Stimulated activated CD8-positive, alpha-beta memory T cell treated with anti-CD3 and anti-CD28 coated beads, Interleukin-15, amount 100 ng/mL, for 1 hour (primary cell): ENCODE data around the gene USP49.
"Not testable (repeated sequence)": the region's sequence is repeated elsewhere in the genome, so short reads cannot be mapped to it uniquely, and the experiment has no call there.

Experiments
- DNase-seq: peaks from one replicate; pipeline ENCODE4 v3.0.0-alpha.2; 2020; ENCODE audit warnings: low read depth

The USP49 gene

GRCh38 chr6:41811946-41812345 lies 83.2 kb downstream of the USP49 start:
- not testable (repeated sequence) for DNase-seq

DNA sequence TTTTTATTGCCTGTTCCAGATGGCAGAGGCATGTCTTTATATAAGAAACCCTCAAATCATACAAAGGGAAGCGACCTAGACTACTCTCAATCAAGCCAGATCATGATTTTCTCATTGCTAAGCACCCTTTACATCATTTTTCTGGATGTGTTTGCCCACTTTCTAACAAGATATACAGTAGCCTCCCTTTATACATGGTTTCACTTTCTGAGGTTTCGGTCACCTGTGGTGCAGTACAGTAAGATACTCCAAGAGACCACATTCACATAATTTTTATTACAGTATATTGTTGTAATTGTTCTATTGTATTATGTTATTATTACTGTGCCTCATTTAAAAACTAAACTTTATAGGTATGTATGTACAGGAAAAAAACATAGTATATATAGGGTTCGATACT lies 84.1 kb downstream of the USP49 start:
- no peak for DNase-seq

DNA sequence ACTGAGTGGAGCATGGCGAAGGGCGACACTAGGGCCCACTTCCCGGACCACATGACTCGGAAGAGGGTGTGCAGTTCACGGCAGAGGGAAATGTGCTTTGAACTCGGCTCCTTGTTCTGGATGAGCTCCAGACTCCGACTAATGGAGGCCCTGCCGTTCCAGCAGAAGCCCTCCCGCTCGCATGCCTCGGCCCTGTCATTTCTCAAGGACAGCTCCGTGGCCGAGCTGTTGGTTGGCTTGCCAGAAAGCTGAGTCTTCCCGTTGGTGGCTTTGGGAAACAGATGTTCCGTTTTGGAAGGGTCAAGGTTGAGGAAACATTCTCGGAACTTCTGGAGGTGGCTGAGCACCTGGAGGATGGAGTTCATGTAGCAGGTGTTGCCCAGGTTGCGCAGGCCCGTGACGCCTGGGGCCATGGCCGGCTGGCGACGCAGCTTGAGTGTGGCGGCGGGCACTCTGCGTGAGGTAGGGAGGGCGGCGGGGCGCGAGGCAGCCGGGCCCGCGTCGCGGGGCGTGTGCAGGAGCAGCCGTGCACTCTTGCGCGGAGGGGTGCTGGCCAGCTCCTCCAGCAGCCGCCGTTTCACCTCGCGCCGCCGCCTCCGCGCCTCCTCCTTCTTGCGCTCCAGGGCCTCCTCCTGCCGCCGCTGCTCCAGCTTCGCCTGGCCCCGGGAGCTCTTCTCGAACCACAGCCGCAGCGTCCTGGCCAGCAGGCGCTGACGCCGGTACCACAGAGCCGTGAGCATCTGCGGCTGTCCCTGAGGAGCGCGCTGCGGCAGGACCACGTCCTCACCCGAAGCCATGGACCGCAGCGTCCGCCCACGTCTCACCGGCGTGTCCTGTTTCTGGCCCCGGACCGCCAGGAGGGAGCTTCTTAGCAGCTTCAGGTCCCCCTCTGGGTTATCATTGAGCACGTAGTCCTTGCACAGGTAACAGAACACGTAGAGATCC lies 89.1 kb downstream of the USP49 start:
- DNase-seq: no peak

DNA sequence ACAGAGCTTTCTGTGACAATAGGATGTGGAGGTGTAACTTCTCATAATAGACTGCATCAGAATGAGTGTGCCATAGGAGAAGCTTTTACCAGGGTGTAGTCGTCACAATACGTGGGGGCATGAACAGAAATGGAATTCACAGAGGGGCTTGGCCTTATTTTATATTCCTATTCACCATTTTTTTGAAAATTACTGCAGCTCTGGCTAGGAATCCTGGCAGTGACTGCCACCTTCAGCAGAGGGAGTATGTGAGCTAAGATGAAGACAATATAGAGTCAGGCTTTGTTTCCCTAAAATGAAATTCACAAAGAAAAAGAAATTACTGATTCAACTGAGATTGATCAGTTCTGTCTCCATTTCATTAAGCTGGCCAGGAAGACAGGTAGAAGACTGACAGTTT lies 93.8 kb downstream of the USP49 start:
- DNase-seq: no peak

GRCh38 chr6:41799559-41799911 lies 95.6 kb downstream of the USP49 start:
- no peak for DNase-seq

DNA sequence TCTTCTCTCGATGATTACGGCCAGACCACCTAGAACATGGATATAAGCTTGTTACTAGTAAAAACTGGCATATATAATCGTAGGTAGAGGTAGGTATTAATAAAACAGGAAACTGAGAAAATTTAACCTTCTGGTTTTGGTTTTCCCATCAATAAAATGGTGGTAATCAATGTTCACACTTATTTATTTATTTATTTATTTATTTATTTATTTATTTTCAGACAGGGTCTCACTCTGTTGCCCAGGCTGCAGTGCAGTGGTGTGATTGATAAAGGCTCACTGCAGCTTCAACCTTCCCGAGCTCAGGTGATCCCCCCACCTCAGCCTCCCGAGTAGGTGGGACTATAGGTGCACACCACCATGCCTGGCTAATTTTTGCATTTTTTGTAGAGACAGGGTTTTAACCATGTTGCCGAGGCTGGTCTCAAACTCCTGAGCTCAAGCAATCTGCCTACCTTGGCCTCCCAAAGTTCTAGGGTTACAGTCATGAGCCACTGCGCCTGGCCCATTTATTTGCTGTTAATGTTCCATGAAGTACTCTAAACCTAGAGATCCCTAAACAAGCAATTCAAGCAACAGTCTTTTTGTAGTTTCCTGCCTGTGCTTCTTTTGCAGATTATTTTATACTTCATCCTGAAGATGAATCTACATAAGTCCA lies 96.1 kb downstream of the USP49 start:
- DNase-seq: no peak

GRCh38 chr6:41796474-41796873 lies 98.7 kb downstream of the USP49 start:
- DNase-seq: no peak

GRCh38 chr6:41791984-41792383 lies 103.2 kb downstream of the USP49 start:
- DNase-seq: no peak

GRCh38 chr6:41791305-41791704 lies 103.9 kb downstream of the USP49 start:
- DNase-seq: no peak

- no peak for DNase-seq
These were observed 105.1 kb downstream of the USP49 start for GRCh38 chr6:41790045-41790444.

DNA sequence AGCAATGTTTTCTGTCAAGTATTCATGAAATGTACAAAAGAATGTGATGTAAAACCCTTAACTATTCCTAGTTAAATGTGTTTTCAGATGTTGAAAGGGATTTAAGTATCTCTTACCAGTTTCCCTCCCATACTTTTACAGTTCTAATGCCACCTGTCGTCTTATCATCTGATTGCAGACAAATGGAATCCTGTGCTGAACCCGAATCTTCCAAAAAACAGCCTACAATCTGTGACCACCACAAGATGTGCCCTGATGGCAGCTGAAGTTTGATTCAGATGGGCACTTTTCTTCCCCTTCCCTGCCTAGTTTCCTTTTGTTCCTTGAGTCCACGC lies 105.8 kb downstream of the USP49 start:
- no peak for DNase-seq

DNA sequence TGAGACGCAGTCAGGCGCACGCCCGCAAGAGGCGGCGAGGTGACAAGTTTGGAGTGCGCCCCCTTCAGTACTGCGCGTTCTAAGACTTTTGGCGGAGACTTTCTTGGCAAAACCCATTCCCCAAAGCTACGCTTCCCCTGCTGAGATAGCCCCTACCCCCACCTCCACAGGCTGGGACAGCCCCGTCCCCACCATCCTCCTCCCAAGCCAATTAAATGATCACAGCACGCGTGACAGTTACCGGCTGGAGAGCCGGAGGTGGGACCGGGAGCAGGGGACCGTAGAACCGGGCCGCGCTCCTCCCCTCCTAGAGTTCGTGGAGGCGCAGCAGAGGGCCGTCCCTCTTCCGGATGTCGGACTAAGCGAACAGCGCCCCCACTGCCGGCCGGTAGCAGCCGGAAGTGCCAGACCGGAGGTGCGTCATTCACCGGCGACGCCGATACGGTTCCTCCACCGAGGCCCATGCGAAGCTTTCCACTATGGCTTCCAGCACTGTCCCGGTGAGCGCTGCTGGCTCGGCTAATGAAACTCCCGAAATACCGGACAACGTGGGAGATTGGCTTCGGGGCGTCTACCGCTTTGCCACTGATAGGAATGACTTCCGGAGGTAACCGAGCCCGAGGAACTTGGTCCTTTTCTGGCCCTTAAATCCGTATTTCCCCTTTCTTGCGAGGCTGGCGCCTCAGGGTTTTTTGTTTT lies 107.8 kb downstream of the USP49 start, which contains the start of gene TOMM6:
Gene TOMM6 (plus strand): TSS at position 476 of the 699 bp plus-strand sequence. CDS start 4 bp downstream, at position 480.
- DNase-seq: peak; percentile 93

GRCh38 chr6:41786451-41787218 lies 108.5 kb downstream of the USP49 start:
- peak; percentile 69 for DNase-seq

DNA sequence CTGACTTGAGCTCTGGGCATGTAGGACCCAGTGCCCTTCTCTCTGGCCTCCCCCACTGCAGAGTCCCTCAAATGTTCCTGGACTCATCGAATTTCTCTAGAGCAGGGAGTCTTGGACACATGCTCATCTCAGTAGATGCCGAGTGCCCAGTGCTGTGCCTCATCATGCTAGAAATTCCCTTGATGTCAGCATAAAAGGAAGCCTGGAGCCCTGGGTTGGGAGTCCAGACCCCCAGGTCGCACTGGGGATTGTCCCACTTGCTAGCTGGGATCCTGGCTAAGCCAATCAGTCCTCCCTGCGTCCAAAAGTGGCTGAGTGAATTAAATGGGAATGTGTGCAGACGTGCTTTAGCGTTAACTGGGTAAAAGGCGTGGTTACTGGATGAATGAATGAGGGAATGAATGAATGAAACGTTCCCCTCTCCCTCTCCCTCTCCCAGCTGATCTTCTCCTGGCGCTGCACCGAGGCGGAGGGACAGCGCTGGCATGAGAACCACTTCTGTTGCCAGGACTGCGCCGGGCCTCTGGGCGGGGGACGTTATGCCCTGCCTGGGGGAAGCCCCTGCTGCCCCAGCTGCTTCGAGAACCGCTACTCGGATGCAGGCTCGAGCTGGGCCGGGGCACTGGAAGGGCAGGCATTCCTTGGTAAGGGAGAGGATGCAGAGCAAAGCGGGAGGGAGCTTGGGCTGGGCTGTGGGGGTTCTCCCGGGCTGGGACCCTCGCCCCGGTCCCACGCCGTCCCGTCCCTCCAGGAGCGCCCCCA lies 109.3 kb downstream of the USP49 start:
- DNase-seq: no peak

- DNase-seq: no peak
These were observed 109.9 kb downstream of the USP49 start for GRCh38 chr6:41785254-41785653.

GRCh38 chr6:41784581-41785171 lies 110.5 kb downstream of the USP49 start:
- DNase-seq: no peak

DNA sequence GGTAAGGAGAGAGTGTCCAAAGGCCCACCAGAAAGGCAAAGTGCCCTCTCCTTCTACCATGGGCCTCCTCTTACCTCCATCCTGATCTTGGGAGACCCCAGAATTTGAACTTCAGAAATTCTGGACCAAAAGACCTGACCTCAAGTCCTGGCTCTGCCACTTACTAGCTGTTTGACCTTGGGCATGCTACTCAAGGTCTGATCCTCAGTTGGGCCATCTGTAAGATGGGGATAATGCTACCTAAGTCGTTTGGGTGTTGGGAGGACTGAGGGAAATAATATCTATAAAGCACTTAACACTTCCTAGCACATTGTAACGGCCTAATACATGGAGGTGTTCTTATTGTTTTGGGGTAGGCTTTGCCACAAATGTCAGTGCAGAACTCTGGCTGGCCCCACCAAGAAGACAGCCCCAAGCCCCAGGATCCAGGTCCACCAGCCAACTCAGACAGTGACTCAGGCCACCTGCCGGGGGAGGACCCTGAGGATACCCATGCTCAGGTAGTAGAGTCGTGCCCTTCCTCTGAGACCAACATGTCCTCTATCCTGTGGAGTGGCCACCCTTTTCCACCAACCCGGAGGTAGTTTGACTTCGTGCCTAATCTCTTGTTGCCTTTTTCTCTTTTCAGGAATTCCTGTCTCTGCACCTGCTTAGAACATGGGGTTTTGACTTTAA lies 111.9 kb downstream of the USP49 start:
- no peak for DNase-seq

DNA sequence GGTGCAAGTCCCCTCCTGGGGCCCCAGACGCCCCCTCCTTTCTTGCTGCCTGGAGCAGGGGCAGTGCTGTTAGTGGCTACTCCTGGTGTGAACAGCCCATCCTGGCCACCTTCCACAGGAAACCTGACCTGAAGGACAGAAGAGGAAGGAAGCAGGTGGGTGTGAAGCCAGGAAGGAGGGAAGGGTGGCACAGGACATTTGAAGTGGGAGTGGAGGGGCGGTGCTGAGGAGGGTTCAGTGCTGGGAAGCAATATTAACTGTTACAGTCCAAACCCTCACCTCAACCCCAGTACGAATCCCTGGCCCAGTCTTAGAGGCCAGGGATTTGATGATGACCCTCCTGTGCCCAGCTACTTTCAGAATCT lies 113.8 kb downstream of the USP49 start:
- no peak for DNase-seq

DNA sequence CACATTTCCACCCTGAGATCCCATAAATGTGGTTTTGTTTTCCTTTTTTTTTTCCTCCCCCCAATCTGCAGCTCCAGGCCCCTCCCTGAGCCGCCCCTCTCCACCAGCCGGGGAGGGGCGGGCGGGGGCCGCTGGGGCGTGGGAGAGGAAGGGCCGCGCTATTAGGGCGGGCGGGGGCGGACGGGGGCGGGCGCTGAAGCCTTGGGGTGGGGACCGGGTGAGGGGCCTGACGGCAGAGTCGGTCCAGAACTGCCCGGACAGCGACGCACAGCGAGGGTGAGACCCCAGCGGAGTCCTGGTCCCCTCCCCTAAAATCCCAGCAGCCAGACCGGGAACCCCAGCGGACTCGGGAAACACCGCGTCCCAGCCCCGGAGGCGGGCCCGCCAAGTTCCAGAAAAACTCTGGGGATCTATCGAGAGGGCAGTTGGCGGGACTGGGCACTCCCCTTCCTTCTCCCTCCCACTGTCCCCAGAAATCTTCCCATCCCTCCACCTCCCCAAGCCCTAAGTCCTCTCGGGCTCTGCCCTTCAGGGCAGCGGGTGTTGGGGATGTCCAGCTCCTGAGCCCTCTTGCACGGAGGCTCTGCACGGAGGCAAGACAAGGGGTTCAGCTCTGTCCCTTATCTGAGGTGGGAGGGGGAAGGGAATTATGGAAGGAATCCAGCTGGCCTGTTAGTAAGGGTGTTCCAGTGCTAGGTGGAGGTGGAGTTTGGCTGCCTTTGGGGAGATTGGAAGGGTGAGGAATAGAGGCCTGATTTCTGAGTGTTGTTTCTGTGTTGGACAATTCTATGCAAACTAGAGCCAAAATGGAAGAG lies 114.4 kb downstream of the USP49 start, which contains the start of gene PRICKLE4:
Gene PRICKLE4 (plus strand): TSS at position 232 of the 815 bp plus-strand sequence. CDS start 2,692 bp downstream, outside the sequence.
- DNase-seq: no peak
